B cell (primary cell): ENCODE measurements around the gene KIAA0319L. TPM values are rescaled to one million over a fixed set of nuclear protein-coding genes. Genes with fewer than 3 reads are reported as not detected.

ENCODE experiments used
- ATAC-seq: fragments of 200-7000 bp; cut with Tn5 transposase; one replicate; pipeline ENCODE4 v1.10.0; 2021; ENCODE audit warnings: low read depth, mild to moderate bottlenecking, moderate number of reproducible peaks, moderate library complexity
- CTCF ChIA-PET: fragments of 350-600 bp; sonication (Branson Sonifier 250); formaldehyde crosslinking; loops from one replicate; lab custom pipeline; 2021; ENCODE audit warnings: antibody characterized with exemption, inconsistent platforms; lab: Charles Lee
- POLR2A ChIA-PET: fragments of 350-600 bp; sonication (Branson Sonifier 250); formaldehyde crosslinking; loops from one replicate; lab custom pipeline; 2021; ENCODE audit warnings: antibody characterized with exemption; lab: Charles Lee
- DNase-seq: peaks from one replicate; pipeline ENCODE4 v3.0.0; 2013
- H2AFZ ChIP-seq: 2 replicates; pipeline ENCODE4 v1.6.1; 2012; ENCODE audit warnings: mild to moderate bottlenecking, low read depth, low read length; ENCODE audit not compliant: insufficient read depth, poor library complexity, severe bottlenecking
- H3K27ac ChIP-seq, 2 donors: 1 replicate in 1 of 2; 2 replicates in 1 of 2; pipeline ENCODE4 v1.5.1; 2012 to 2013; ENCODE audit warnings: low read length in 2 of 2, mild to moderate bottlenecking in 2 of 2, moderate library complexity in 1 of 2
- H3K27me3 ChIP-seq, 4 experiments: fragments of 200-600 bp in 1 of 4; sonication (generic) in 1 of 4; replicated peaks in 1 of 4; 1 replicate in 2 of 4; 2 replicates in 2 of 4; pipeline versions ENCODE4 v1.6.1 to v1.7.0; 2013 to 2016; ENCODE audit warnings: low read length in 3 of 4, mild to moderate bottlenecking in 2 of 4, mixed read lengths in 1 of 4, moderate library complexity in 1 of 4; ENCODE audit not compliant: insufficient read depth in 4 of 4, control insufficient read depth in 3 of 4; ENCODE audit errors: control extremely low read depth in 1 of 4
- H3K36me3 ChIP-seq, 2 experiments: replicated peaks in 1 of 2; 1 replicate in 1 of 2; 2 replicates in 1 of 2; pipeline versions ENCODE4 v1.6.1 to v1.7.1; 2013; ENCODE audit warnings: low read length in 1 of 2; ENCODE audit not compliant: insufficient read depth in 2 of 2, control insufficient read depth in 1 of 2; ENCODE audit errors: control extremely low read depth in 1 of 2, extremely low read depth in 1 of 2
- H3K4me1 ChIP-seq, 2 donors: fragments of 200-600 bp in 1 of 2; sonication (generic) in 1 of 2; 1 replicate in 1 of 2; 2 replicates in 1 of 2; pipeline versions ENCODE4 v1.5.1 to v1.6.1; 2013 to 2017; ENCODE audit warnings: low read length in 2 of 2; ENCODE audit not compliant: control insufficient read depth in 2 of 2, insufficient read depth in 2 of 2
- H3K4me2 ChIP-seq: replicated peaks from 2 replicates; pipeline ENCODE3; 2012; ENCODE audit warnings: mild to moderate bottlenecking, low read depth, low read length; ENCODE audit not compliant: poor library complexity, severe bottlenecking
- H3K4me3 ChIP-seq, 5 experiments: fragments of 200-600 bp in 1 of 5; sonication (generic) in 1 of 5; 1 replicate in 3 of 5; 2 replicates in 2 of 5; pipeline versions ENCODE4 v1.5.1 to v1.7.0; 2011 to 2016; ENCODE audit warnings: low read length in 4 of 5, mild to moderate bottlenecking in 4 of 5, low read depth in 2 of 5, control low read depth in 1 of 5, moderate library complexity in 1 of 5; ENCODE audit not compliant: insufficient read depth in 1 of 5; ENCODE audit errors: control extremely low read depth in 1 of 5, extremely low read depth in 1 of 5
- H3K79me2 ChIP-seq: fragments of 200-600 bp; sonication (generic); one replicate; pipeline ENCODE4 v1.6.0; 2016; ENCODE audit warnings: low read length; ENCODE audit not compliant: control insufficient read depth, insufficient read depth
- H3K9ac ChIP-seq: fragments of 200-600 bp; sonication (generic); 2 replicates; pipeline ENCODE4 v1.6.1; 2017; ENCODE audit warnings: mild to moderate bottlenecking, low read length, moderate library complexity
- H3K9me3 ChIP-seq, 3 donors: one replicate each; pipeline versions ENCODE4 v1.6.1 to v1.7.1; 2013; ENCODE audit warnings: low read length in 2 of 3; ENCODE audit not compliant: control insufficient read depth in 2 of 3, insufficient read depth in 1 of 3; ENCODE audit errors: control extremely low read depth in 1 of 3
- H4K20me1 ChIP-seq: 2 replicates; pipeline ENCODE4 v1.6.0; 2012; ENCODE audit warnings: mild to moderate bottlenecking, low read length; ENCODE audit not compliant: insufficient read depth, control insufficient read depth, poor library complexity, severe bottlenecking
- H3K27ac Mint-ChIP-seq: one replicate; pipeline ENCODE4 v1.8.0; 2021; ENCODE audit warnings: mixed read lengths
- H3K27me3 Mint-ChIP-seq: one replicate; pipeline ENCODE4 v1.8.0; 2021; ENCODE audit warnings: mixed read lengths
- H3K4me1 Mint-ChIP-seq: one replicate; pipeline ENCODE4 v1.8.0; 2021; ENCODE audit warnings: mixed read lengths
- H3K4me3 Mint-ChIP-seq: one replicate; pipeline ENCODE4 v1.8.0; 2021; ENCODE audit warnings: mixed read lengths
- H3K9me3 Mint-ChIP-seq: one replicate; pipeline ENCODE4 v1.8.0; 2022; ENCODE audit warnings: mixed read lengths; ENCODE audit not compliant: insufficient read depth
- CTCF ChIP-seq: fragments of 200-600 bp; IDR thresholded peaks from one replicate; pipeline ENCODE4 v1.8.0; 2022; ENCODE audit warnings: antibody characterized with exemption, mild to moderate bottlenecking
- EZH2 ChIP-seq: IDR thresholded peaks from 2 replicates; pipeline ENCODE4 v1.6.1; 2012; ENCODE audit warnings: borderline replicate concordance, low read depth, mild to moderate bottlenecking, moderate library complexity, low read length; ENCODE audit not compliant: insufficient read depth, poor library complexity, severe bottlenecking
- WGBS: methylation state at CpG from one replicate; pipeline ENCODE4 v1.1.5; 2013; ENCODE audit warnings: missing lambda C conversion rate; ENCODE audit not compliant: insufficient coverage; 5-methylcytosine and 5-hydroxymethylcytosine counted together
- intact Hi-C: fragments of 100-400 bp; cut with micrococcal nuclease; formaldehyde crosslinking; loops from one replicate; pipeline ENCODE4 v1.10.0; 2022
- polyA plus RNA-seq: library from polyadenylated mRNA; depleted of rRNA; stranded (reverse); fragments of >200 nt; gene quantifications from 2 replicates; pipeline ENCODE4 v1.2.3, GENCODE V29; 2012
- total RNA-seq, 2 donors: library from RNA; stranded (reverse); fragments of 120-200 nt in 1 of 2; gene quantifications; 1 replicate in 1 of 2; 2 replicates in 1 of 2; pipeline versions ENCODE4 v1.2.3 to v1.2.4, GENCODE V29; 2013 to 2022

The KIAA0319L gene
- total and polyA plus RNA-seq, 2 donors (not counting 1 experiment from before 2014, with no cell fraction given), result 35.9 to 78.1 TPM

- POLR2A ChIA-PET, result interaction anchor here (0.6 kb wide), 1 partner anchor 368 kb away, joined by 3 read pairs; the partner anchor contains the start of gene SFPQ
These were observed 3.3 kb upstream of the KIAA0319L start for GRCh38 chr1:35560256-35561225.

More at GRCh38 chr1:35560256-35561225, 3.3 kb upstream of the KIAA0319L start:
- Histone ChIP-seq H3K9ac (no peak overlapping the region), H3K36me3 (no peaks in the 10 kb centered on the region), H3K4me1 (peaks cover 15 to 23% of the 10 kb centered on the region in 2 donors), H3K27ac (no peak overlapping the region), H3K4me3 (no peak overlapping the region), H4K20me1 (peaks cover 7% of the 10 kb centered on the region), H3K9me3 (no peaks in the 10 kb centered on the region), H3K4me2 (no peak overlapping the region), H2AFZ (no peak overlapping the region), H3K27me3 (no peaks in the 10 kb centered on the region), H3K79me2 (peaks cover 16% of the 10 kb centered on the region)
- Mint-ChIP-seq H3K27ac (no peak overlapping the region), H3K27me3 (no peaks in the 10 kb centered on the region), H3K4me1 (peaks cover 38% of the 10 kb centered on the region), H3K9me3 (no peaks in the 10 kb centered on the region), H3K4me3 (no peak overlapping the region)
- CTCF ChIA-PET, result interaction anchor here (1.1 to 3.9 kb wide), 5 partner anchors 8 to 155 kb away, joined by 3 to 30 read pairs (median 6); no protein-coding TSS in a partner anchor
- no peak for TF ChIP-seq EZH2
- no peak for TF ChIP-seq CTCF
- 95% methylated on average over 44 of the region's 44 CpGs for WGBS
- intact Hi-C loops, result no loop called here
- DNase-seq, result no peak
- no peak for ATAC-seq
